ENCODE measurements around the gene ZNF711.

The ZNF711 gene

DNA sequence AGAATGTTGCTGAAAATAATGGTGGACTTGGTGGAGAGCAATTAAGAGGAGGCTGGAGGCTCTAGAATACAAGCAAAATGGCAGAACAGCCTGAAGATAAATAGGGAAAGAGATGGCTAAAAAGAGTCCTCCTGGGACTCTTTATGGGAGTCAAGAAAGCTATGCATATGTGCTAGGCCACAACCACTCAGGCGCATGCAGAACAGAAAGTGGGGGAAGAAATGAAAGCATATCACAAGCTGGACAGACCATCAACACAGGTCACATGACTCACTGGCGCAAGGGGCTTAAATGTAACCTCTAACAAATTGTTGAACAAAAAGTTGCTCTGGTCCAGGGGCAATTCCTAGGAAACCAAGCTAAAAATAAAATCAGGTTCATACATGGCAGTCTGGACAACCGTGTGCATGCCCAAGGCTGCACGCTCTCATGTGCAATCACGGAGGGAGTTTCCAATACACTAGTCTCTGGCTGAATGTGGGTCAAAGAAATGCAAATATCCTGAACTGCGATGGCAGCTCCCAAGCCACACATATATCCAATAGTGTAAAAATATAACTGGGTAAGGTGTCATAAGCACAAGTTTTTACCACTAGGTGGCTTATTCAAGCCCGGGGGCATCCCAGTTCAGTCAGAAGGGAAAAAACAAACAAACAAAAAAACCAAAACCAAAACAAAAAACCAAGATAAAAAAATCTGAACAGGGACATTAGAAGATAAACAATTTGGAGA, 45.4 kb downstream of the ZNF711 start:
- TF ChIP-seq, protein P1, sequence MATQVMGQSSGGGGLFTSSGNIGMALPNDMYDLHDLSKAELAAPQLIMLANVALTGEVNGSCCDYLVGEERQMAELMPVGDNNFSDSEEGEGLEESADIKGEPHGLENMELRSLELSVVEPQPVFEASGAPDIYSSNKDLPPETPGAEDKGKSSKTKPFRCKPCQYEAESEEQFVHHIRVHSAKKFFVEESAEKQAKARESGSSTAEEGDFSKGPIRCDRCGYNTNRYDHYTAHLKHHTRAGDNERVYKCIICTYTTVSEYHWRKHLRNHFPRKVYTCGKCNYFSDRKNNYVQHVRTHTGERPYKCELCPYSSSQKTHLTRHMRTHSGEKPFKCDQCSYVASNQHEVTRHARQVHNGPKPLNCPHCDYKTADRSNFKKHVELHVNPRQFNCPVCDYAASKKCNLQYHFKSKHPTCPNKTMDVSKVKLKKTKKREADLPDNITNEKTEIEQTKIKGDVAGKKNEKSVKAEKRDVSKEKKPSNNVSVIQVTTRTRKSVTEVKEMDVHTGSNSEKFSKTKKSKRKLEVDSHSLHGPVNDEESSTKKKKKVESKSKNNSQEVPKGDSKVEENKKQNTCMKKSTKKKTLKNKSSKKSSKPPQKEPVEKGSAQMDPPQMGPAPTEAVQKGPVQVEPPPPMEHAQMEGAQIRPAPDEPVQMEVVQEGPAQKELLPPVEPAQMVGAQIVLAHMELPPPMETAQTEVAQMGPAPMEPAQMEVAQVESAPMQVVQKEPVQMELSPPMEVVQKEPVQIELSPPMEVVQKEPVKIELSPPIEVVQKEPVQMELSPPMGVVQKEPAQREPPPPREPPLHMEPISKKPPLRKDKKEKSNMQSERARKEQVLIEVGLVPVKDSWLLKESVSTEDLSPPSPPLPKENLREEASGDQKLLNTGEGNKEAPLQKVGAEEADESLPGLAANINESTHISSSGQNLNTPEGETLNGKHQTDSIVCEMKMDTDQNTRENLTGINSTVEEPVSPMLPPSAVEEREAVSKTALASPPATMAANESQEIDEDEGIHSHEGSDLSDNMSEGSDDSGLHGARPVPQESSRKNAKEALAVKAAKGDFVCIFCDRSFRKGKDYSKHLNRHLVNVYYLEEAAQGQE (IDR thresholded peaks at IDR 0.05; ENCODE audit: insufficient read depth in 1 of 2, low read depth in 2 of 2, low read length in 2 of 2), result no peak
- TF ChIP-seq TAF1 (IDR thresholded peaks at IDR 0.05; ENCODE audit: borderline replicate concordance, insufficient read depth, low read length), result no peak
- no peak for TF ChIP-seq POLR2AphosphoS5 (IDR thresholded peaks at IDR 0.05; ENCODE audit: low read depth, low read length)
- no peak for TF ChIP-seq FOXP2 (optimal IDR thresholded peaks at IDR 0.05; ENCODE audit: borderline replicate concordance, extremely low read depth, extremely low read length, insufficient read depth)
- TF ChIP-seq SIN3A (IDR thresholded peaks at IDR 0.05; ENCODE audit: borderline replicate concordance, insufficient read depth, low read length), result no peak

DNA sequence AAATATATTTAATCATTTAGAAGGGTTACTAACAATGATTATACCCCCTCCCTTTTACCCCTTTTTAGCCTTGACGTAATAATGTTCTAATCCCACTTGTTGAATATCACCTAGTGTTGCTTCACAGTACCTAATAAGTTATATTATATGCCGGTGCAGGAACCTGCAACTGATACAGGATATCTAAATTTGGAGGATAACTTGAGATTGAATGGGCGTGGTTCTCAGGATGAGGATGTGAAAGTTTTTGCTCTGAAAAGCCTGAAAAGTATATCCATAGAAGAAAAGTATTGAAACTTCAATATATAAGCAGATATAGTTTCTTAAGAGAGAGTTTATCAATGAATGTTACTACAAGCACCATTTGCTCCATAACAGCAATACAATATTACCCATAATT, 59.8 kb downstream of the ZNF711 start:
- TF ChIP-seq SIN3A (IDR thresholded peaks at IDR 0.05; ENCODE audit: borderline replicate concordance, insufficient read depth, low read length) (no peak), POLR2AphosphoS5 (IDR thresholded peaks at IDR 0.05; ENCODE audit: low read depth, low read length) (no peak), TAF1 (IDR thresholded peaks at IDR 0.05; ENCODE audit: borderline replicate concordance, insufficient read depth, low read length) (no peak), FOXP2 (optimal IDR thresholded peaks at IDR 0.05; ENCODE audit: borderline replicate concordance, extremely low read depth, extremely low read length, insufficient read depth) (no peak)
- TF ChIP-seq, protein P1 (IDR thresholded peaks at IDR 0.05; ENCODE audit: insufficient read depth in 1 of 2, low read depth in 2 of 2, low read length in 2 of 2), result no peak

DNA sequence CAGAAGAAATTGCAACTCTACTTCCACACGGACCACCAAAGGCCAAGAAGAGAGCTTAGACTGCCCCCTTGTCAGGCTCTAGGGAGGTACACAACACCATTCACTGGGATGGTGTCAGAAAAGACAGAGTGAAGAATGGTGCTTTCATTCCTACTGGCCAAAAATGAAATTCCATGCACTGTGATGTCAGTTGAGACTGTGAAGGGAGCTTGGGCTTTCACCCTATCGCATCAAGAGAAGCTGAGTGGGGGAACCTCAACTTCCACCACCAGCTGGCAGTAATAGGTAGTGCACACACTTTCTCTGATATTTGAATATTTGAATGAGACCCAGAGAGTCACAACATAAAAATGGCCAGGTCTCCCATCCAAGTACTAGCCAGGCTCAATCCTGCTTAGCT, 65.9 kb downstream of the ZNF711 start:
- no peak for TF ChIP-seq SIN3A (IDR thresholded peaks at IDR 0.05; ENCODE audit: borderline replicate concordance, insufficient read depth, low read length)

Measured in PFSK-1 (cell line).